T-helper 2 cell treated with Interferon-gamma antibody and Interleukin-4, amounts not matched to agents 100 ng/mL and 5 ng/mL, for 36 hours (primary cell): ENCODE measurements around the gene KLHL35. TPM values are rescaled to one million over a fixed set of nuclear protein-coding genes. Genes with fewer than 3 reads are reported as not detected.

ENCODE experiments used
- intact Hi-C: fragments of 100-400 bp; cut with micrococcal nuclease; formaldehyde crosslinking; loops from one replicate; pipeline ENCODE4 v1.15.1; 2023
- total RNA-seq: library from RNA; stranded (reverse); gene quantifications from 2 replicates; pipeline ENCODE4 v1.2.3, GENCODE V29; 2022

The KLHL35 gene
- total RNA-seq, 1 donor from 2014 or later = 0.70 TPM

GRCh38 chr11:75443043-75443442, 10.0 kb upstream of the KLHL35 start:
- intact Hi-C loops = no loop called here

- intact Hi-C loops = no loop called here
Observed at GRCh38 chr11:75442161-75442885, 9.3 kb upstream of the KLHL35 start.

- intact Hi-C loops = no loop called here
Observed at GRCh38 chr11:75441804-75442132, 8.8 kb upstream of the KLHL35 start.

- intact Hi-C loops = no loop called here
Observed at GRCh38 chr11:75440960-75441803, 8.2 kb upstream of the KLHL35 start.

GRCh38 chr11:75439495-75440120, 6.6 kb upstream of the KLHL35 start:
- intact Hi-C loops = no loop called here

GRCh38 chr11:75439026-75439425, 6.0 kb upstream of the KLHL35 start:
- intact Hi-C loops = no loop called here

- intact Hi-C loops = no loop called here
Observed at GRCh38 chr11:75437966-75438659, 5.1 kb upstream of the KLHL35 start.

- intact Hi-C loops = no loop called here
Observed at GRCh38 chr11:75436806-75437205, 3.8 kb upstream of the KLHL35 start.

GRCh38 chr11:75435571-75435925, 2.5 kb upstream of the KLHL35 start:
- intact Hi-C loops = no loop called here

- intact Hi-C loops = no loop called here
Observed at GRCh38 chr11:75434886-75435570, 2.0 kb upstream of the KLHL35 start.

- intact Hi-C loops = no loop called here
Observed at GRCh38 chr11:75434051-75434450, 1.0 kb upstream of the KLHL35 start.

- intact Hi-C loops = no loop called here
Observed at GRCh38 chr11:75433443-75433842, 440 bp upstream of the KLHL35 start.

GRCh38 chr11:75431533-75432525, 1.2 kb downstream of the KLHL35 start:
- intact Hi-C loops = no loop called here

- intact Hi-C loops = no loop called here
Observed at GRCh38 chr11:75430714-75431532, 2.1 kb downstream of the KLHL35 start.

- intact Hi-C loops = no loop called here
Observed at GRCh38 chr11:75429902-75430713, 2.9 kb downstream of the KLHL35 start.

GRCh38 chr11:75429641-75429901, 3.4 kb downstream of the KLHL35 start:
- intact Hi-C loops = no loop called here

GRCh38 chr11:75428989-75429640, 3.9 kb downstream of the KLHL35 start:
- intact Hi-C loops = no loop called here

GRCh38 chr11:75428281-75428724, 4.7 kb downstream of the KLHL35 start:
- intact Hi-C loops = no loop called here
